GM20431 (cell line): ENCODE results near the gene ACAA2.
"Not testable (repeated sequence)": the region's sequence is repeated elsewhere in the genome, so short reads cannot be mapped to it uniquely, and the experiment has no call there.

Source experiments
- in situ Hi-C: fragments of 300-500 bp; cut with MseI, MboI; formaldehyde crosslinking; loops from one replicate; pipeline ENCODE4 v1.15.0; 2020; ENCODE audit warnings: low sequenced_read_pairs; ENCODE audit not compliant: unreplicated experiment

ACAA2 gene

DNA sequence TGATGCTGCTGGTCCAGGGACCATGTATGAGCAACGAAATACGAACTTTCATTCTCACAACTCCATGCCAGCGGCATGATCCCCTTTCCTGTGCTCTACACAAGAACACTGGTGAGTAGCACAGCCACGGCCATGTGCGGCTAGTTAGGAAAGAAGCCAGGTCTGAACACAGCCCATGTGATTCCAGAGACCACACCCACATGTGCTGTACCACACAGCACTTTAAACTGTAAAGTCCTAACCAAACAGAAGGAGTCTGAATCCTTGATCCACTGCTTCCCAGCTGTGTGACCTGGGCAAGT is 33.0 kb upstream of the ACAA2 start:
- in situ Hi-C loops, result no loop called here

DNA sequence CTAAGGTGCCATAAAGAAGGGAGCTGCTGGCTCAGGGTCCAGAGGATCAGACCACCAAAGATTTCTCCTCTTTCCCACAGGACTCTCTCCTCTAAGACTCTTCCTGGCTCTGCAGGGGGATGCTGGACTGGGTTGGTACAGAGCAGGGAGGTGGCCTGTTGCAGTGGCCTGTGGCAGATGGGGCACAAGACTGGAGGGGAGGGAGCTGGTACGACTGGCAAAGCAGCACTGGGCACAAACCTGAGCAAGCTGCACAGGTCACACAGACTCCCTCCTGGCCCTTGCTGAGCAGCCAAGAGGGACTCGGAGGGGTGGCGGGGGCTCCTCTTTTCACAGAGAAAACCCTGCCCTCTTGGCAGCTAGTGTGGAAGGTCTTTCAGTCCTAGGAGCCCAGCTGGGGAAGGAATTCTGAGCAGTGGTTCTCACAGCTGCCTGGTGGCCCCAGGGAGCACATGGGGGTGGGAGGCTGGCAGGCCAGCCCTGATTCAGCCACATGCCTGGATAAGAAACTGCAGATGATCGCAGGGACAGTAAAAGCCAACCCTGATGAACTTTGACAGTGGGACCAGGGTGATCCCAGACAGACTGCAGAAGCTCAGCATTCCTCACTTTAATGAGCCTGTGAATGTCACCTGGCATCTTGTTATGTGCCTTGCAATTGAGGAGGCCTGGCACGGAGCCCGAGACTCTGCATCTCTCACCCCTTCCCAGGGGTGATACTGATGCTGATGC is 32.5 kb upstream of the ACAA2 start:
- in situ Hi-C loops, result no loop called here

GRCh38 chr18:49844903-49845302 is 31.6 kb upstream of the ACAA2 start:
- in situ Hi-C loops, result no loop called here

- in situ Hi-C loops, result no loop called here
Observed at GRCh38 chr18:49843778-49844625, 30.7 kb upstream of the ACAA2 start.

DNA sequence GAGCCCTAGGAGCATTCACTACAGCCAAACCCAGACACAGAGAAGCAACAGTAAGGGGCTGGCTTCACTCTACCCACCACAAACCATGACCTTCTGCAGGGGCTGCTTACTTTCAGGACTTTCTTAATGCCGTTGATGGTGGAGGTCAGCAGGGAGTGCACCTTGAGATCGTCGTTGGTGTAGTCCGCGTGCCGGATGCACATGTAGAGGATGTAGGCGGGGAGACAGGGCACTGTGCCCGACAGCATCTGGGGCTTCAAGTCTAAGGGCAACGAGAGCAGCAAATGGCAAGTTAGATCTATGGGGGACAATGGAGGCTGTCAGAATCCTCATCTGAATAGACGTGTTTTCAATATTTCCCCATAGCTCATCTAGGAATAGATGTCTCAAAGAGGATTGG is 29.8 kb upstream of the ACAA2 start:
- in situ Hi-C loops, result no loop called here

DNA sequence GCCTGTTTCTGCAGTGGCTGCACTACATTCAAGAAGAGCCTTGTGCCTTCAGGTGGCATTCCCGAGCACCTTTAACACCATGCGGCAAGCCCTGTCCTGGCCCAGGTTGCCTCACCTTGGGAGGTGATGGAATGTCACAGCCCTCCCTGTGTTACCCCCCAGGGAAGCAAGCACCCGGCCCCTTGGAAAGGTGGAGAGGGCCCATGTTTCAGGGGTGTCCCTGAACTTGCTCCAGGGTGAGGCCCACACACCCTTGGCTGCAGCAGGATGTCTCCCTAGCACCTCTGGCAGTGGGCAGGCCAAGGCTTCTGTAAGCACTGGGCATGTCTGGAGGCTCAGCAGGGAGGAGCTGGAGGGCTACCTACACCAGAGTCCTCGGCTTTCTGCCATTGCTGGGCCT is 29.3 kb upstream of the ACAA2 start:
- in situ Hi-C loops, result no loop called here

DNA sequence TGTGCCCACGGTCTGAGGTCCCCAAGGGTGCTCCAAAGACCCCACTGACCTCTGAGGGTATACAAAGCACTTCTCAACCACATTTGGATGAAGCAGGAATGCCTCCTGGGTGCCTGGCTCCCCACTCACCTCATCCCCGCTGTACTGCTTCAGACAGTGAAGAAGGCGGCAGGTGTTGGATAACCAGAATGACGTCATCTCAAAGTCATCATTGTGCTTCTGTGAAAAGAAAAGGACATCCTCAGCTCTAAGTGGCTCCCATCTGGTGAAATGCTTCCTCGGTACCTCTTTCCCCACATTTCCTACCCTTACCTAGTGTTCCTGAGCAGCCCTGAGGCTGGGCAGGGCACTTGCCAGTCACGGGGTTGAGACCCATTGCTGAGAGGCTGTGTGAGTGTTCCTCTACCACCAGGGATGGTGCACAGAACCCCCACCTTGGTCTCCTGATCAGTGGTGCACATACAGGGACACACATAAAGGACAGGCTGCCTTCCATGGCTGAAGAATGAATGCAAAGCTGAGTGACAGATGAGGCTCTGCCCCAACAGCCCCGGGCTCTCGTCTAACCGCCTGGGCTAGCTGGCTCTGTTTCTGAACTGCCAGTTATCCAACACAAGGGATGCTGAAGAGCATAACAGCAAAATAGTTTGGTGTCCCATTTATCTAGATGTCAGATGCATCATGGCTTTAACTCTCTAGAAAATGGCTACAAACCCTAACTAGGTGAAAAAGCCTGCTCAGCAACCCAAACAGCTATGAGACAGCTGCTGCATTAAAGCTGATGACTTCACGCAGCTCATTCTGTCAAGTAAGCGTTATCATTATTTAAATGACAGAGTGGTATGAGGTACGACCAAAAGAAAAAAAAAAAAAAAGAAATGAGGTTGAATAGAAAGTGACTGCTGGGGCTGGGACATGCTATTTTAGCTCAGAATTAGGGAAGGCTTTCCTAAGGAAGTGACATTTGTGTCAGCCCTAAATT is 28.2 kb upstream of the ACAA2 start:
- in situ Hi-C loops, result no loop called here

GRCh38 chr18:49839012-49839411 is 25.7 kb upstream of the ACAA2 start:
- in situ Hi-C loops, result no loop called here

- in situ Hi-C loops, result no loop called here
Observed at GRCh38 chr18:49838381-49838780, 25.0 kb upstream of the ACAA2 start.

DNA sequence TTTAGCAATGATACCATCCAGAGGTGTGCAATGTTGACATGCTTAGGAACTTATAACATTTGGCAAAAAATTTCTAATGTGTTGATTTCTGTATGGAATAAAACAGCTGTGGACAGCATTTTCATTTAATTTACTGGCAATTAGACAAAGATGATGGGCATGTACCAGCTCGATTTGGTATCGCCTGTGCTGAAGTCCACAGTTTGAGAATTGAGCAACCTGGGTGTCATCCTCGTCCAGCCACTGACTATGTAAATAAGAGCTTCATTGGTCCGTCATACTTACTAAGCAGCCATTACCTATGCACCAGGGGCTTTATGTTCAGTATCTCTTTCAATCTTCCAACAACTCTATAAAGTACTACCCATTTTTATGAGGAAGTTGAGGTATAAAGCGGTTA is 24.6 kb upstream of the ACAA2 start:
- in situ Hi-C loops, result no loop called here

GRCh38 chr18:49837316-49837835 is 24.0 kb upstream of the ACAA2 start:
- in situ Hi-C loops, result not testable (repeated sequence)

DNA sequence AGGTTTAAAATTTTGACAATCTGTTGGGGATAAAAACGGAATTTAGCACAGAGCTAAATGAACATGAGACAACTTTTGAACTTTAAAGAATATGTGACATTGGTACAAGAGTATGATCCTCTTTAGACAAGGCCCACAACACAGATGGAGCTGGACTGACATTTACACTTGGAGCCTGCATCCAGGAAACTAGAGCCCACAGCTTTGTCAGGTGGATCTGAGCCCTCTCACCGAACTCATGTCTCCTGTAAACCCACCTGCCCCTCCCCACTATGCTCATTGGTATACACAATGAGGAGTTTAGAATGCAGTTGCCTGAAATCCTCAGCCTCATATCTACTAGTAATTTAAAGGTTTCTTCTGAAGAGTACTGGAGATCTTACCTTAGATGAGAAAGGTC is 22.1 kb upstream of the ACAA2 start:
- in situ Hi-C loops, result no loop called here

GRCh38 chr18:49834258-49834657 is 20.9 kb upstream of the ACAA2 start:
- in situ Hi-C loops, result no loop called here

DNA sequence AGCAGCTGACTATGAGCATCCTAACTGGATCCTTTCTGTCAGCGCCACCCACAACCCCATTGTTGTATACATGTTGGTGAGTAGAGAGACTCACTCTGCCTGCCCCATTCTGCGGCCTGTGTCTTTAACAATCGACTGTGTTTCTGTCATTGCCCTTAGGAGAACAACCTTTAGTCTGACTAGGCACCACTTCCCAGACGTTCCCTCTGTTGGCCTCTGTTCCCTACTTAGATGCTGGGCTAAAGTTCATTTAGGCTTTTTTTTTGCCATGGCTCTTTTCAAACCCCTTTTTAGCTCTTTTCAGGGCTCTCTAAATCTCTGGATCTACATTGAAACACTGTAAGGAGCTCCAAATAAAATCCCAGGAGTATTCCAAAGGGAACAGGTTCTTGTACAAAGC is 20.5 kb upstream of the ACAA2 start:
- in situ Hi-C loops, result no loop called here

DNA sequence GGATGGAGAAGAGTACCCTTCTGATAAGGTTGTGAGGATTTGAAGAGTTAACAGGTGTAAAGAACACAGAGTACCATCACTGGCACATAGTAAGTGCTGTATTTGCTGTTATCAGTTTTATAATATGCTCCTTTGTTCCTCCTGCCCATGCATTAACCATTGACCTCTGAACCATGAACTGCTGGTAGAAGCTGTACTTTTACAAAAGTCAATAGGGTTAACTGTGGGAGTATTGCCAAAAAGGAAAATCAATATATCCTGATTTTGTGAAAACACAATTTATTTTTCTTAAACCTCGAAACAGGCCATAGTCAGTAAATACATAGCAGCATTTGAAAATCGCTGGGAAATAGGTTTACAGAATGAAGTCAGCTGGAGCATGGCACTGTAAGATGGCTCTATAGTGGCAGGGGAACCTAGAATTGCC is 18.9 kb upstream of the ACAA2 start:
- in situ Hi-C loops, result no loop called here

DNA sequence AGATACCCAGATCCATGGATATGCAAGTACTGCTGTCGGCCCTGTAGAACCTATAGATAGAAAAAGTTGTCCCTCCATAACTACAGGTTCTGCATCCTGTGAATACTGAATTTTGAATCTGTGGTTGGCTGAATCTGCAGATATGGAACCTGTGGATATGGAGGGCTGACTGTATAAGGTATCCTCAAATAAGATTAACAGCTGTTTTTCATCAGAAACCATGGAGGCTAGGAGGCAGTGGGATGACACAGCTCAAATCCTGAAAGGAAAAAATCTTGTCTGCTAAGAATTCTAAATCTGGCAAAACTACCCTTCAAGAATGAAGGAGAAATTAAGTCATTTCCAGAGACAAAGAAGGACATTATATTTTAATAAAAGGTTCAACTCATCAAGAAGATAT is 14.7 kb upstream of the ACAA2 start:
- in situ Hi-C loops, result no loop called here

- in situ Hi-C loops, result no loop called here
Observed at GRCh38 chr18:49819823-49820671, 6.7 kb upstream of the ACAA2 start.

DNA sequence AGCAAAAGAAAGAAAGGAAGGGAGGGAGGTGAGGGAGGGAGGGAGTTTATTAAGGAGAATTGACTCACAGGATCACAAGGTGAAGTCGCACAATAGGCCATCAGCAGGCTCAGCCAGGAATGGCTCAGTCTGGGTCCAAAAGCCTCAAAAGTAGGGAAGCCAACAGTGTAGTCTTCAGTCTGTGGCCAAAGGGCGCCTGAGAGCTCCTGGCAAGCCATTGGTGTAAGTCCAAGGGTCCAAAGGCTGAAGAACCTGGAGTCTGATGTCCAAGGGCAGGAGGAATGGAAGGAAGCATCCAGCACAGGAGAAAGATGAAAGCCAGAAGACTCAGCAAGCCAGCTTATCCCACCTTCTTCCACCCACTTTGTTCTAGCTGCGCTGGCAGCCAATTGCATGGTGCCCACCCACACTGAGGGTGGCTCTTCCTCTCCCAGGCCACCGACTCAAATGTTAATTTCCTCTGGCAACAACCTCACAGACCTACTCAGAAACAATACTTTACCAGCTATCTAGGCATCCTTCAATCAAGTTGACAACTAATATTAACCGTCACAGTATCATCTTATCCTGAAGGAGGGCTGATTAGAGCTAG is 5.8 kb upstream of the ACAA2 start:
- in situ Hi-C loops, result no loop called here

- in situ Hi-C loops, result no loop called here
Observed at GRCh38 chr18:49817947-49818346, 4.6 kb upstream of the ACAA2 start.
